Lung (tissue), 12 donors: ENCODE measurements around the gene RHOT2. TPM values are rescaled to one million over a fixed set of nuclear protein-coding genes. Genes with fewer than 3 reads are reported as not detected.

ENCODE experiments used
- ATAC-seq: fragments of 200-7000 bp; cut with Tn5 transposase; one replicate; pipeline ENCODE4 v1.9.1; 2020; ENCODE audit warnings: moderate number of reproducible peaks; ENCODE audit not compliant: insufficient read depth, low FRiP score
- DNase-seq, 3 donors: peaks; one replicate each; pipeline ENCODE4 v3.0.0-alpha.2; 2013 to 2017
- H3K27ac ChIP-seq, 2 donors: one replicate each; pipeline ENCODE4 v1.5.1; 2013; ENCODE audit warnings: mild to moderate bottlenecking in 2 of 2, moderate library complexity in 2 of 2, control low read depth in 1 of 2, inconsistent platforms in 1 of 2, low read depth in 1 of 2, low read length in 1 of 2
- H3K27me3 ChIP-seq, 3 donors: one replicate each; pipeline ENCODE4 v1.5.1; 2013; ENCODE audit warnings: low read length in 2 of 3; ENCODE audit not compliant: control insufficient read depth in 3 of 3, insufficient read depth in 3 of 3
- H3K36me3 ChIP-seq, 4 donors: one replicate each; pipeline ENCODE4 v1.5.1; 2013; ENCODE audit warnings: low read length in 4 of 4, mild to moderate bottlenecking in 1 of 4, moderate library complexity in 1 of 4; ENCODE audit not compliant: control insufficient read depth in 4 of 4, insufficient read depth in 4 of 4
- H3K4me1 ChIP-seq, 5 donors: one replicate each; pipeline ENCODE4 v1.5.1; 2013; ENCODE audit warnings: low read length in 5 of 5, mild to moderate bottlenecking in 2 of 5, moderate library complexity in 1 of 5; ENCODE audit not compliant: control insufficient read depth in 5 of 5, insufficient read depth in 5 of 5
- H3K4me3 ChIP-seq: one replicate; pipeline ENCODE4 v1.5.1; 2013; ENCODE audit warnings: mild to moderate bottlenecking, control low read depth, moderate library complexity
- H3K9ac ChIP-seq, 2 donors: one replicate each; pipeline ENCODE4 v1.5.1; 2013; ENCODE audit warnings: low read length in 2 of 2, control low read depth in 1 of 2; ENCODE audit not compliant: insufficient read depth in 1 of 2
- H3K9me3 ChIP-seq, 4 donors: one replicate each; pipeline ENCODE4 v1.5.1; 2013; ENCODE audit warnings: low read length in 3 of 4, mild to moderate bottlenecking in 1 of 4, moderate library complexity in 1 of 4; ENCODE audit not compliant: control insufficient read depth in 4 of 4, insufficient read depth in 3 of 4
- CTCF ChIP-seq: IDR thresholded peaks from 2 replicates; pipeline ENCODE4 v1.5.1; 2012; ENCODE audit warnings: mild to moderate bottlenecking; ENCODE audit errors: control extremely low read depth, extremely low read depth
- WGBS, 2 donors: extraction: QIAGEN DNeasy Blood & Tissue Kit; methylation state at CpG; one replicate each; pipeline ENCODE4 v1.1.7; 2013; 5-methylcytosine and 5-hydroxymethylcytosine counted together
- polyA plus RNA-seq, 2 donors: library from polyadenylated mRNA; stranded (reverse); fragments of 200-250 nt; gene quantifications; one replicate each; pipeline ENCODE4 v1.2.1, GENCODE V29; 2013
- total RNA-seq, 2 donors: library from RNA; depleted of rRNA in 1 of 2; stranded (reverse); fragments of >200 nt in 1 of 2; gene quantifications; one replicate each; pipeline ENCODE4 v1.2.1, GENCODE V29; 2014 to 2021
- donor health status: control.
- donor health status: control.
- donor health status: Bipolar disorder and iron deficiency.
- donor health status: healthy.
- donor health status: DM: yes; HTN: yes; CAD: no.

Gene RHOT2
- total and polyA plus RNA-seq, 4 donors = 40.5 to 121 (median 115) TPM

- TF ChIP-seq CTCF = no peak
- no peak overlapping the region for H3K27ac ChIP-seq
- DNase-seq (no peak), ATAC-seq (no peak)
- no peak overlapping the region for H3K9ac ChIP-seq
- H3K4me1 ChIP-seq = peaks cover 0 to 34% (median 14%) of the 10 kb centered on the region in 5 donors
- H3K27me3 ChIP-seq = no peaks in the 10 kb centered on the region
- H3K9me3 ChIP-seq = no peaks in the 10 kb centered on the region
- peaks cover 0 to 41% (median 2%) of the 10 kb centered on the region in 4 donors for H3K36me3 ChIP-seq
- no peak overlapping the region for H3K4me3 ChIP-seq
- WGBS, 2 donors = 64 to 83% methylated on average over 9 of the region's 9 CpGs
Measured at GRCh38 chr16:631808-632358, 36.0 kb upstream of the RHOT2 start.

- Histone ChIP-seq H3K36me3 (peaks cover 0 to 32% (median 0%) of the 10 kb centered on the region in 4 donors), H3K9me3 (no peaks in the 10 kb centered on the region), H3K9ac (no peak overlapping the region), H3K27me3 (no peaks in the 10 kb centered on the region), H3K4me1 (peaks cover 0 to 40% (median 19%) of the 10 kb centered on the region in 5 donors), H3K4me3 (no peak overlapping the region), H3K27ac (no peak overlapping the region)
- WGBS, 2 donors = 95 to 96% methylated on average over 67 of the region's 67 CpGs
- TF ChIP-seq CTCF = no peak
- DNase-seq (no peak), ATAC-seq (no peak)
Measured at GRCh38 chr16:632486-633335, 35.2 kb upstream of the RHOT2 start.

DNA sequence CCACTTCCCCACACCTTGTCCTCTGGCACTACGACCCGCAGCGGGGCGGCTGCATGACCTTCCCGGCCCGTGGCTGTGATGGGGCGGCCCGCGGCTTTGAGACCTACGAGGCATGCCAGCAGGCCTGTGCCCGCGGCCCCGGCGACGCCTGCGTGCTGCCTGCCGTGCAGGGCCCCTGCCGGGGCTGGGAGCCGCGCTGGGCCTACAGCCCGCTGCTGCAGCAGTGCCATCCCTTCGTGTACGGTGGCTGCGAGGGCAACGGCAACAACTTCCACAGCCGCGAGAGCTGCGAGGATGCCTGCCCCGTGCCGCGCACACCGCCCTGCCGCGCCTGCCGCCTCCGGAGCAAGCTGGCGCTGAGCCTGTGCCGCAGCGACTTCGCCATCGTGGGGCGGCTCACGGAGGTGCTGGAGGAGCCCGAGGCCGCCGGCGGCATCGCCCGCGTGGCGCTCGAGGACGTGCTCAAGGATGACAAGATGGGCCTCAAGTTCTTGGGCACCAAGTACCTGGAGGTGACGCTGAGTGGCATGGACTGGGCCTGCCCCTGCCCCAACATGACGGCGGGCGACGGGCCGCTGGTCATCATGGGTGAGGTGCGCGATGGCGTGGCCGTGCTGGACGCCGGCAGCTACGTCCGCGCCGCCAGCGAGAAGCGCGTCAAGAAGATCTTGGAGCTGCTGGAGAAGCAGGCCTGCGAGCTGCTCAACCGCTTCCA lies 34.4 kb upstream of the RHOT2 start:
- Histone ChIP-seq H3K4me3 (no peak overlapping the region), H3K27me3 (no peaks in the 10 kb centered on the region), H3K4me1 (peaks cover 0 to 43% (median 22%) of the 10 kb centered on the region in 5 donors), H3K9ac (no peak overlapping the region), H3K9me3 (no peaks in the 10 kb centered on the region), H3K27ac (no peak overlapping the region), H3K36me3 (peaks cover 0 to 25% (median 0%) of the 10 kb centered on the region in 4 donors)
- 97% methylated on average over 66 to 74 of the region's 74 CpGs for WGBS, 2 donors
- DNase-seq = no peak
- no peak for TF ChIP-seq CTCF
- no peak for ATAC-seq
